Epithelial cell of prostate (primary cell): ENCODE results near the gene CCL15.
"Not testable (repeated sequence)": the region's sequence is repeated elsewhere in the genome, so short reads cannot be mapped to it uniquely, and the experiment has no call there.

ENCODE experiments used
- DNase-seq: peaks from one replicate; pipeline ENCODE4 v3.0.0-alpha.2; 2011; ENCODE audit warnings: low read depth, low spot score
- H3K27ac ChIP-seq: fragments of 450-650 bp; 2 replicates; pipeline ENCODE4 v1.5.1; 2017; ENCODE audit warnings: mild to moderate bottlenecking

CCL15 gene, protein sequence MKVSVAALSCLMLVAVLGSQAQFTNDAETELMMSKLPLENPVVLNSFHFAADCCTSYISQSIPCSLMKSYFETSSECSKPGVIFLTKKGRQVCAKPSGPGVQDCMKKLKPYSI

DNA sequence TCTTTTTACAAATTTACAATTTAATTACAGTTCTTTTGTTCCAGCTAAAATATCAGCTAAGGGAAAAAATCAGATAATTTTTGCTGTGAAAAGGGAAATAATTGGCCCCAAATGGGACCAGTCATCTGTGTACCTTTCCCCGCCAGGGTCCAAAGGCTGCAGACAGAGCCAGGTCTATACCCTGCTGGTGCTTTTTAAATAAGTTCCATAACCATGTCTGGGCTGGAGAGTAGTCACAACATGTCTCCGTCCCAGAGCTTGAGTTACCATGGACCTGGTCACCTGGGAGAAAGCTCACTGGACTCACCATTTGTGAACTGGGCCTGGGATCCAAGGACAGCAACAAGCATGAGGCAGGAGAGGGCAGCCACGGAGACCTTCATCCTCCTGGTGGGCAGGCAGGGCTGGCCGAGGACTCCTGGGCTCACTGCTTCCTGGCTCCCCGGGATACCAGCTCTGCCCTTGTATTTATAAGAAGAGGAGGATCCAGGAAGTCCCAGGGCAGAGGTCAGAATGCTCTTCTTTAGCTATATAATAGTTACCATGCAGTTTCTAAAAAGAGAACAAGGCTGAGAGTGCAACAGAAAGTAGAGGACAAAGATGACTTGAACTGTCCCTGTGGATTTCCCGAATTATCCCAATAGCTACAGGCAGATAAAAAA, at the start of gene CCL15:
Gene CCL15 (minus strand): TSS at position 444 of the 662 bp plus-strand sequence. CDS start 61 bp downstream, at position 383.
- H3K27ac ChIP-seq = no peak within 1 kb of the TSS
- no peak for DNase-seq

DNA sequence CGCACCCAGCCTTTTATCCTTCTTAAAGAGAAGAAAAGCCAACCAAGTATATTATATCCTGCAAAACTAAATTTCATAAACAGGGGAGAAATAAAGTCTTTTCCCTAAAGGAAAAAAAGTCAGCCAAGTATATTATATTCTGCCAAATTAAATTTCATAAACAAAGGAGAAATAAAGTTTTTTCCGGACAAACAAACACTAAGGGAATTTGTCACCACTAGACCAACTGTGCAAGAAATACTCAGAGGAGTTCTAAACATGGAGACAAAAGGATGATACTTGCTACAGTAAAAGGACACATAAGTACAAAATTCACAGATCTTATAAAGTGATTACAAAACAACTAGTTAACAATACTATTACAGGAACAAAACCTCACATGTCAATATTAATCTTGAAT, 48.3 kb upstream of the CCL15 start:
- DNase-seq = no peak

DNA sequence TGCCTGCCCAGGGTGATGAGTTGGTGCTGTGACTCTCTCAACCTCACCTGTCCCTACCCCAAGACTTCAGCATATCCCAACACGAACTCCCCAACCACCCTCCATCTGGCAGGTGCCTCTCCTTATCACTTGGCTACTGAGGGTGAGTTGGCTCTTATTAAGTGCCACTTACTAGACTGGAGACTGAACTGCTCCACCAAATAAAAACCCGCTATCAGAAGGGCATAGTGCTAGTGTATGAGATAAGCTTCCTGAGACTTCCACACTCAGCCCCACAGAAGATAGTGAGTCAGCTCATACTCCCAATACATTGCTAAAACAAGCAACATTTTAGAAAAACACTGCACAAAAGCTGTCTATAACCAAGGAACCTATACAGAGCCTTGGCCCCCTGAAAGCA, 46.7 kb upstream of the CCL15 start:
- DNase-seq = no peak
- H3K27ac ChIP-seq = no peak overlapping the region

More for the DNA sequence above, 48.3 kb upstream of the CCL15 start:
- no peak overlapping the region for H3K27ac ChIP-seq

DNA sequence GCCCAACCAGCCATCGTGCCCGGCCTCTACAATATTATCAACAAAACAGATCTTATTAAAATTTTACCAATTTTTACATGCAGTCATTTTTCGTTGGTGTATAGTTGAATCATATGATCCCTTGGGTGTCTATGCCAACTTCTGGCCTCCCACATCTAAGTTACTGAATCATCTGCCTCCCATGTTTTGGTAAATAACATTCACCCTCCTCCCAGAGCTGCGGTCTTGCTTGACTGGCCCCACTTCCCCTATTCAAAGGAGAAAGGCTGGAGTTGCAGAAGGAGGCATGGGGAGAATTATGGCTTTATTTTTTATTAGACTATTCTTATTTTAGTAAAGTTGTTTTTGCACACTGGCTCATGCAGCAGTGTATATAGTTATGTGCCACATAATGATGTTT, 34.9 kb upstream of the CCL15 start:
- DNase-seq = no peak
- H3K27ac ChIP-seq = no peak overlapping the region

DNA sequence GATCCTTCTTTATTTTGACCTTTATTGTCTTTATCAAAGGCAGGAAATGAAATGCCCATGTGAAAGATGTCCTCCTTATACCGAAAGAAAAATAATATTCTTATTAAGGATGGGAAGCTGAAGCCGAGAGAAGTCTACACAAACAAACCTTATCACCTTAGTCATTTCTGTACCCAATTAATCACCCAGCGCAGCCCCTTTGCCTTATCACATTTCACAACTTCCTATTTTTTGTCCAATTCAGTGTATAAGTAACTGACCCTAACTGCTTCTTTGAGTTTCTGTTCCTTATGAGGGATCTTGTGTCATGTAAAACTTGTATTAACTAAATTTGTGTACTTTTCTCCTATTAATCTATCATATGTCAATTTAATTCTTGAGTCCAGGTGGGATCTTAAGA, 32.8 kb upstream of the CCL15 start:
- no peak for DNase-seq
- H3K27ac ChIP-seq = no peak overlapping the region

DNA sequence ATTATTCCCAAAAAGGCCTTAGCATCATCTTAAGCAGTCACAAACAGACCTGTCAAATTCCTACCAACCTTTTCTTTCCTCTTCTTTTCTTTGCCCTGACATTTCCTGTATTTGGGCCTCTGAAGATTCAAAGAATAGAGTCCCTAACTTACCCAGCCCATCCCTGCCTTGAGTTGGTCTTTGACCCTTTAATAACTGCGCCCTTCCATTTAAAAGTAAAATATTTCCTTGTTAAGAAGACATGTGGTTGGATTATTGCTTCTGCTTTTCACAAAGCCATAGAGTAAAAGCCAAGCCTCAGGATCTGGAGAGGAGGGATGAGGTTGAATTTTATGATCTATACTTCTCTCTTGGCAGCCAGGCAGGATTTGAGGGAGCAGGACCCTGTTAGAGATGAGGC, 29.6 kb upstream of the CCL15 start:
- no peak for DNase-seq
- H3K27ac ChIP-seq = no peak overlapping the region

DNA sequence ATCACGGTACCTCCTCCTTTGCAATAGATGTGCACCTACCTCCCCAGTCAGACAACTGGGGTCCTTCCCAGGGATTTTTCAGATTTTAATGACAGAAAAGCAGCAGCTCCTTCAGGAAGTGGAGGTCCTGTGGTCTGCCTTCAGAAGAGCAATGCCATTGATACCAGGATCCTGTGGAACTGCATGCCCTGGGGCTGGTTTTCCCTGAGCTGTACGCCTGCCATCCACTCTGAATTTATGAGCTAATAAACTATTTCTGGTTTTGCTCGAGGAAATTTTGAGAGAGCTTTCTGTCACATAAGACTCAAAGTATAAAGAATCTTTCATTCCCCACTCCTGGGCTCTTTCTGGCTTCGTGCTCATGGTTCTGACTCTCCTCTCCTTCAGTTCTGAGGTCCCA, 26.4 kb upstream of the CCL15 start:
- no peak overlapping the region for H3K27ac ChIP-seq
- DNase-seq = no peak

DNA sequence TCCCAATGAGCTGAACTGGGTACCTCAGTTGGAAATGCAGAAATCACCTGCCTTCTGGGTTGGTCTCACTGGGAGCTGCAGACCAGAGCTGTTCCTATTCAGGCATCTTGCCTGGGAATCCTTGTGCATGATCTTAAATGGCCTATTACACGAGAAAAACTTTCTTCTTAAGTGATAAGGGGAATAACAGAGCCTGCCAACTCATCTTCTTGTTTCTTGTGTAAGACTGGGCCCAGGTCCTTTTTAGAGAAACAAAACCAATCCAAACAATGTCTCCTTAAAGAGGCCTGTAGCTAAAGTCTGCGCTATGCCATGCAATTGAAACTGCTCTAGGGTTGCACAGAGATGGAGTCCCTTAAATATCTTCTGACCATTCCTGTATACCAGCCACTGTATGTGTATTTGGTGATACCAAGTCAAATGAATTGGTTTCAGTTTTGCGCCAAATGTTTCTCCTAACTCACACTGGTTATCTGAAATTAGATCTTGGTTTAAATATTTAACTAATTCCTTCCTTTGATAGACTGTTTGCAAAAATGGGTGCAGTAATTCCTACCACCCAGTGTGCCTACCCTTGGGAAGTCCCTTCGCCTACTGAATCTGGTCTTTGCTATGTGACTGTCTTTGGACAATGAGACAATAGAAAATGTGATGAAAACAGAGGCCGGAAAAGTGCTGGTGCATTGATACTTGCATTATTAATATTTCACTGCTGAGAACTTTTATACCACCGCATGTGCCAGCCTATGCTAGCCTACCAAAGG, 22.9 kb upstream of the CCL15 start:
- H3K27ac ChIP-seq = no peak overlapping the region
- DNase-seq = no peak

DNA sequence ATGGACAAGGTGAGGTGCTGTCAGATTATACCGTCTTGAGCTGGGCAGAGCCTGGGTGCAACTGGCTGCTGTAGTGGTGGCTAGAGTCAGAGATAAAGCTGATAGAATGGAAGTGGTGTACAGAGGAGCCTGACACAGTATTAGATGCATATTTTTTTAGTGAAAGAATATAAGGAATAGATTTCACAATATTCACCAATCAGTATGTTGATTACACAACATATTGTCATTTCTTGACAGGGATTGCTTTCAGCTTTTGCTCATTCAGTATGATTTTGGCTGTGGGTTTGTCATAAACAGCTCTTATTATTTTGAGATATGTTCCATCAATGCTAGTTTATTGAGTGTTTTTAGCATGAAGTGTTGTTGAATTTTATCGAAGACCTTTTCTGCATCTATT, 18.1 kb upstream of the CCL15 start:
- DNase-seq = no peak
- no peak overlapping the region for H3K27ac ChIP-seq

DNA sequence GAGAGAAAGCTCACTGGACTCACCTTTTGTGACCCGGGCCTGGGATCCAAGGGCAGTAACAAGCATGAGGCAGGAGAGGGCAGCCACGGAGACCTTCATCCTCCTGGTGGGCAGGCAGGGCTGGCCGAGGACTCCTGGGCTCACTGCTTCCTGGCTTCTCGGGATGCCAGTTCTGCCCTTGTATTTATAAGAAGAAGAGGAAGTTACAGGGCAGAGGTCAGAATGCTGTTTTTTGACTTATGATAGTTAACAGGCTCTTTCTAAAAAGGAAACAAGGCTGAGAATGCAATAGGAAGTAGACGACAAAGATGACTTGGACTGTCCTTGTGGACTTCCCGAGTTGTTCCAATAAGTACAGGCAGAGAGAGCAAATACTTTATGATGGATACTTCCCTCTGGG, 16.4 kb upstream of the CCL15 start, which contains the start of gene CCL23:
Gene CCL23 (minus strand): TSS at position 174 of the 400 bp plus-strand sequence. CDS start 75 bp downstream, at position 99.
- no peak within 1 kb of the TSS for H3K27ac ChIP-seq
- DNase-seq = no peak

DNA sequence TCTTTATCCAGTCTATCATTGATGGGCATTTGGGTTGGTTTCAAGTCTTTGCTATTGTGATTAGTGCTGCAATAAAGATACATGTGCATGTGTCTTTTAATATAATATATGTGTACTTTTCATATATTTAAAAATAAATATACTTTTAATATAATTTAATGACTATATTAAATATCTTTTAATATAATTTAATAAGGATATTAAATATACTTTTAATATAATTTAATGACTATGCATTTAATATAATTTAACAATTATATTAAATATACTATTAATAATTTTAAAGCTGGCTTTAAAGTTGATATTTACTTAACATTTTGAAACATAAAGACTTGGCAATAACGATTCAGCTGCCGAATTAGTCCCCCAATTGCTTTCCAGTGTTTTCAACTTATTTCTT, 15.2 kb upstream of the CCL15 start:
- DNase-seq = no peak
- no peak overlapping the region for H3K27ac ChIP-seq

DNA sequence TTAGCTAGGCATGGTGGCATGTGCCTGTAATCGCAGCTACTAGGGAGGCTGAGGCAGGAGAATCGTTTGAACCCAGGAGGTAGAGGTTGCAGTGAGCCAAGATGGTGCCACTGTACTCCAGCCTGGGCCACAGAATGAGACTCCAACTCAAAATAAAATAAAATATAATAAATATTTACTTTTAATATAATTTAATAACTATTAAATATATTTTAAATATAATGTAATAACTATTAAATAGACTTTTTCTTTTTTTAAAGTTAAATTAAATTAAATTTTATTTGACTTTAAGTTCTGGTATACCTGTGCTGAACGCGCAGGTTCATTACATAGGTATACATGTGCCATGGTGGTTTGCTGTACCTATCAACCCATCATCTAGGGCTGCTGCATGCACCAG, 14.5 kb upstream of the CCL15 start:
- not testable (repeated sequence) for H3K27ac ChIP-seq, DNase-seq

DNA sequence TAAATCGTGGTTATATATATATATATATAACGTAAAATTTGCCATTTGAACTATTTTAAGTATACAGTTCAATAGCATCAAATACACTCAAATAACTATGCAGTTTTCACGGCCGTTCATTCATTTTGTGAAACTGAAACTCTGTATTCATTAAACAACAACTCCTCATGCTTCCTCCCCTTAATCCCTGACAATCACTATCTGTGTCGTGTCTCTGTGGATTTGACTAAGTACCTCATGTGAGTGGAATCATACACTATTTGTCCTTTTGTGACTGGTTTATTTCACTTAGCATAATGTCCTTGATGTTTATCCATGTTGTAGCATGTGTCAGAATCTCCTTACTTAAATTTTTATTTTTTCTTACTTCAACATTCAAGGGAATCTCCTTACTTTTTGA, 13.6 kb upstream of the CCL15 start:
- DNase-seq = no peak
- no peak overlapping the region for H3K27ac ChIP-seq

DNA sequence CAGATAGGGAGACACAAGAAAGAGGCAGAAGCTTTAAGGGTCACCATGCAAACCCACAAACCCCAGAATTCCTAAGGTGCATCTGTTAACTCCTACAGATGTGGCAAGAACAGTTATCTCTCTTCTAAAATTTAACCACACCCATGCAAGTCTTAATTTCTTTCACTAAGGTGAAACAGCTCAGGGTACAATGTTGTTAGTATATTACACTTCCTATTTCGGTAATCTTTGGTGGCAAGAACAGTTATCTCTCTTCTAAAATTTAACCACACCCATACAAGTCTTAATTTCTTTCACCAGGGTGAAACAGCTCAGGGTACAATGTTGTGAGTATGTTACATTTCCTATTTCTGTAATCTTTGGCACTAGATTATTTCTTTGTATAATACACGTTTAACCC, 9.8 kb upstream of the CCL15 start:
- DNase-seq = no peak
- H3K27ac ChIP-seq = no peak overlapping the region

DNA sequence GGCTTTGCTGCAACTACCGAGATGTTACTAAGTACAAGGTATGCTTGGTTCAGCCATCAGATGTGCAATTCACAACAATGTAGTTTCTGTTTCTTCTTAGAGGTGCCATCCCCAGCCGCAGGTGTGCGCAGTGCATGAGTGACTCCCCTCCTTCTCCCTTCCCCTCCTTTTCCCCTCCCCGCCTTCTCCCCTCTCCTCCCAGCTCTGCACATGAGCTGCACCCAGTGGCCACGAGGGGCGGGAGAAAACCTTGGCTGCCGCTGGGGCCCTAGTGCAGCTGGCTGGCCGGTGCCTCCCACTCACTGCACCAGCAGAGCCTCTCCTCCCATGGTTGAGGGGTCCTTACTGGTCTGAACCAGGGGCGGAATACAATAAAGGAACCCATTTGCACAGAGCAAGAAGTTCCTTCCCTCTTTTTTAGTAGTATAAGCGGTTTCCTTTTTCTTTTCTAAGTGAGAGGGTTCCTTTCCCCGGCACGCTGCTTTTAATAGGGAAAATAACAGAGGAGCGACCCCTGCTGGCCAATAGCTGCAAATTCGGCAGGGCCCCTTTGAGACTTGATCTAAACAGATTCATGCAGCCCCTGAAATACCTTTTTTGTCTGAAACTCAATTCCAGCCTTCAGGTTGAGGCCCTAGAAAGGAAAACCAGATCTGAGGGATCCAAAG, 7.8 kb upstream of the CCL15 start:
- no peak overlapping the region for H3K27ac ChIP-seq
- no peak for DNase-seq

DNA sequence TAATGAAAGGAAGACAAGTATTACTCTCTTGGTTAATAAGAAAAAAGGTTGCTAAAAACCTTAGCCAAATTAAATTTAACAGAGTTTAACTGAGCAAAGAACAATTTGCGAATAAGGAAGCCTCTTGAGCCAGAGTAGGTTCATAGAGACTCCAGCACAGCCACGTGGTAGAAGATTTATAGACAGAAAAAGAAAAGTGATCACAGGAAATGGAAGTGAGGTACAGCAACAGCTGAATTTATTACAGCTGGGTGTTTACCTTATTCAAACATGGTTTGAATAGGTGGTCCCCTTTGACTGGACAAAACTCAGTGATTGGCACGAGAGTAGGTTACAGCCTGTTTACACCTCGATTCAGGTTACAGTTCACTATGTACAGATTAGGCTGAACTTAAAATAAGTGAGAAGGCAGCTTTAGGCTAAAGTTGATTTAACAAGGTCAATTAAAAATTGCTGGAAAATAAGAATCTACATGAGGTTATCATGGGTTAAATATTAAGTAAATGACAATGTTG, 3.3 kb upstream of the CCL15 start:
- H3K27ac ChIP-seq = no peak overlapping the region
- DNase-seq = no peak

DNA sequence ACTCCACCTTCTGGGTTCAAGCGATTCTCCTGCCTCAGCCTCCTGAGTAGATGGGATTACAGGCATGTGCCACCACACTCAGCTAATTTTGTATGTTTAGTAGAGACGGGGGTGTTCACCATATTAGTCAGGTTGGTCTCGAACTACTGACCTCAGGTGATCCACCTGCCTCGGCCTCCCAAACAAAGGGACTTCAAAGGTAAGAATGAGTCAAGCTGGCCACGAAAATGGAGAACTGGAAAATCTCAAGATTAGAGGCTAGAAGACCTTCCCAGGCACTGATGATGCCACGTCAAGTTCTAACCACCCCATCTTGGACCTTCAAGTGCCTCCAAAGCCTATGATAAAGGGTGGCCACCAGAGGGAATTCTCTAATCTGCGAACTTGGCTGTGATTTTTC, 1.3 kb upstream of the CCL15 start:
- H3K27ac ChIP-seq = no peak overlapping the region
- no peak for DNase-seq

DNA sequence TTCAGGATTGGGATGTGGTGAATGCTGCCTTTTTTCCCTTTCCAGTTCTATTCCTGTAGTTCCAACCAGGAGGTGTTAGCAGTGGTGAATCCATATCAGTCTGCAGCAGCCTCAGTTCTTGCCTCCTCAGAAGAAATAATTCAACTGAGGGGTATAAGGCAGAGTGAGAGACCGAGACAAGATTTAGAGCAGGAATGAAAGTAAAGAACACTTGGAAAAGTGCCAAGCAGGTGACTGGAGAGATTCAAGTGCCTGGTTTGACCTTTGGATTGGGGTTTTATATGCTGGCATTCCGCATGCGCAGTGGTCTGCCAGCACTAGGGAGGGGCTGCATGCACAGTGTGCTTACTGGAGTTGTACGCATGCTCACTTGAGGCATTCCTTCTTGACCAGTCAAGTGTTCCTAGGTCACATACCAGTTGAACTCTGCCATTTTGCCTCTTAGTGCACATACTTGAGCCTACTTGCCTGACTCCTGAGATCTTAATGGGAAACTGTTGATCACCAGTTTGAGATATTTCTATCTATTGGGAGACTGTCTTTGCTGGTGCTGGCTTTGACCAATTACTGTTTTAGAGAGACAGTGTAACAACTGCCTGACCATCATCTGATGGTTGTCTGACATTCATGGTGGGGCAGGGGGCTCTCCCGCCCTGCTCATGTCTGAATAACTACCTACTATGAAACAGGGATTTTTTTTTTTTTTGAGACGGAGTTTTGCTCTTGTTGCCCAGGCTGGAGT, 680 bp upstream of the CCL15 start:
- DNase-seq = no peak

DNA sequence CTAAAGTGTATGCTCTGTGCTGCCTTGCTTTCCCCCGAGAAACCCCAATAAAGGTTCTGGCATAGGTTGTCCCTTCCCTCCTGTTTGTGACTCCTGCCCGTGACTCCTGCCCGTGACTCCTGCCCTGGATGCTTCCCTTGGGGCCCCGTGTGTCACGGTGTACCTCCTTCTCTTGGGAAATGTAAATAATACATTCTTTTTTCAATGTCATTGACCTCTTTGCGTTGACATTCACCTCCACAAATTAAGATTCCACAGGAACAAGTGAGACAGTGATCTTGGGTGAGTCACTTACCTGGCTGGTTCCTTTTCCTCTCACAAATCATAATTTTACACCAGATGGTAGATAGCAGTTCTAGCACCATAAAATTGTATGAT, 632 bp downstream of the CCL15 start:
- no peak overlapping the region for H3K27ac ChIP-seq
- no peak for DNase-seq

More for the DNA sequence above, 680 bp upstream of the CCL15 start:
- H3K27ac ChIP-seq = no peak overlapping the region

DNA sequence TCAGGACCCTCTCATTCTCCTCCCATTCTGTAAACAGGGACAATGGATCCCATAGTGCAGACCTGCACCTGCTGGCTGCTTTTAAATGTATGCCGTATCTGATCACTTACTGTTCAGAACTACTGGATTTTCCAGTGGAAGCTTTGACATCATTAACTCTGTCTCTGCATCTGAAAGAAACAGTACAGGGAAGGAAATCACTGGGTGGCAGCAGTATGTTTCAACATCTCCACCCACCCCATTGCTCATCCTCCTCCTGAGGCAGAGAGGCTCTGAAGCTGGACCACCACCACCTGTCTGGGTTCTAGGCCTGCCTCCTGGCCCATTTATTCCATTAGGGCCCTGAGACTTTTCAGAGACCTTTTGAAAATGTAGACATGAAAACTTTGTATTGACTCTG, 2.6 kb downstream of the CCL15 start:
- H3K27ac ChIP-seq = no peak overlapping the region
- no peak for DNase-seq
